ENCODE results near the gene TBC1D22A.
"Not testable (repeated sequence)": the region's sequence is repeated elsewhere in the genome, so short reads cannot be mapped to it uniquely, and the experiment has no call there.

TBC1D22A gene, protein sequence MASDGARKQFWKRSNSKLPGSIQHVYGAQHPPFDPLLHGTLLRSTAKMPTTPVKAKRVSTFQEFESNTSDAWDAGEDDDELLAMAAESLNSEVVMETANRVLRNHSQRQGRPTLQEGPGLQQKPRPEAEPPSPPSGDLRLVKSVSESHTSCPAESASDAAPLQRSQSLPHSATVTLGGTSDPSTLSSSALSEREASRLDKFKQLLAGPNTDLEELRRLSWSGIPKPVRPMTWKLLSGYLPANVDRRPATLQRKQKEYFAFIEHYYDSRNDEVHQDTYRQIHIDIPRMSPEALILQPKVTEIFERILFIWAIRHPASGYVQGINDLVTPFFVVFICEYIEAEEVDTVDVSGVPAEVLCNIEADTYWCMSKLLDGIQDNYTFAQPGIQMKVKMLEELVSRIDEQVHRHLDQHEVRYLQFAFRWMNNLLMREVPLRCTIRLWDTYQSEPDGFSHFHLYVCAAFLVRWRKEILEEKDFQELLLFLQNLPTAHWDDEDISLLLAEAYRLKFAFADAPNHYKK

GRCh38 chr22:46762238-46763050 lies at the start of gene TBC1D22A:
Gene TBC1D22A, plus strand, starts transcription at chr22:46762650. Its CDS starts 137 bp downstream, at chr22:46762787.
- peak; percentile 92 to 95 for DNase-seq

DNA sequence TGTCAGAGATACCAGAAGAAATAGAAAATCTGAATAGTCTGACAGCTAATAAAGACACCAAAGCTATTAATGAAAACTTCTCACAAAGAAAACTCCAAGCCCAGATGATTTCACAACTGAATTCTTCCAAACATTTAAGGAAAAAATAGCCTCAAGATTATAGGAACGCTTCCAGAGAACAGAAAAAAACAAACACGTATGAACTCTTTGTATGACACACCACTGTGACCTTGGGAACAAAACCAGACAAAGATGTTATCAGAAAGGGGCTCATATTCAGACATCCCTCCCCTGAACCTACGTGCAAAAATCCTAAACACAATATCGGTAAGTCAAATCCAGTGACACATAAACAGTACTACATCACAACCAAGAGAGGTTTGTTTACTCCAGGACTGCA lies 47.9 kb upstream of the TBC1D22A start:
- DNase-seq: no peak

- no peak for DNase-seq
Observed at GRCh38 chr22:46719921-46720320, 42.5 kb upstream of the TBC1D22A start.

DNA sequence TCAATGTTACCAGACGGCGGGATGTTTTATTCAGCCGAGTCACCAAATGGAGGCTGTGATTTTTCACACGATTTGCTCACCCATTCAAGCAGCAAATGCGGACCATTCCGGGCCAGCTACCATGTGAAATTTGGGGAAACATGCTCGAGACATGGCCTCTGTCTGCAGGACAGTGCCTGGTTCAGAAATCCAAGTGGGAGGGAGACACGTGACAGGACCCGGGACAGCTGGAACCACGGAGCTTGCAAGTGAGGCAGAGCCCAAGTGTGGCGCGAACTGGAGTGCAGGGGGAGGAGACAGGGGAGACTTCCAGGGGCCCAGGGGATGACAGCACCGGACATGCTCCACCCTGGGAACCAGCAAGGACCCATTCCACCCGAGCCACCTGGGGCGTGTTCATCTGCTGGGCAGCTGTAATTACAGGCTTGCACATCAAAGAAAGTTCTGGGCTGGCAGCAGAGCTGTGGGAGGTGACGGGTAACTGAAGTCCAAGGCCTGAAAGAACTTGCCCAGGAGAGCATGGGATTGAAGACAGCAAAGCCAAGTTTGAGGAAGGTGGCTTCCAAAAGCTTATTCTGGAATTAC lies 40.9 kb upstream of the TBC1D22A start:
- no peak for DNase-seq

GRCh38 chr22:46723882-46724281 lies 38.6 kb upstream of the TBC1D22A start:
- DNase-seq: no peak

GRCh38 chr22:46725096-46725495 lies 37.4 kb upstream of the TBC1D22A start:
- no peak for DNase-seq

GRCh38 chr22:46726066-46726985 lies 36.1 kb upstream of the TBC1D22A start:
- no peak for DNase-seq

DNA sequence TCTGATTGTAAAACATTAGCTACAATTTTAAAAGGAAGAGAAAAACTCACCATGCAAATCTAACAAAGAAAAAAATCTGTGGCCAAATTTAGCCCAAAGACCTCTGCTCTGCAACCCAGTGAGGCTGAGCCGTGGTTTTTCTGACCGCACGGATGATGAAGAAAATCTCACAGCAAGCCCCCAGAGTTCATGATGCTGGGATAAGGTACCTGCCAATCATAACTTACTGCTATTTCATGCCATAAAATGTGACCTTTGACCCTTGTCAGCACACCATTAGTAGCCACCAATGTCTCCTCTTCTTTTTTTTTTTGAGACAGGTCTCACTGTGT lies 35.5 kb upstream of the TBC1D22A start:
- no peak for DNase-seq

DNA sequence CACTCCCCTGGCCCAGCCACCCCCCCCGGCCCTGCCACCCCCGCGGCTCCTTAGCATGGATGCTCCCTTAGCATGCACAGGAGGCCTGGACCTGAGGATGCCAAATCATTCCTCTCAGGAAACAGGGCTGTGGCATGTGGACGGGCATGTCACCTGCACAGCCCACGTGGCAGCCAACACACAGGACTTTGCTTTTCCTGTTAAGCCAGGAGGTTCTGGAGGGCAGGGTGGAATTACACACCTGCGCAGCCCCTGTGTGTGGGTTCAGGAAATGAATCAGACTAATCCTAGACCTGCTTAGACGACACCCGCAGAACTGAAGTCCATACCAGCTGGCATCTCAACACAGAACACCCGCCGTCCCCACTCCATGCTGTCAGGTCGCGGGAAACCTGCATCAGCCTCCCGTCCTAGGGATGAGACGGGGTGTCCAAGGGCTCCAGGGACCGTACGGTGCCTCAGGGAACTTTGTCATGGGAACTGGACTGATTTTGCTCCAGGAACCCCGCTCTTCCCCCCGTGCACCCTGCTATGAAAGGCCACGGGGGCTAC lies 34.6 kb upstream of the TBC1D22A start:
- DNase-seq: no peak

DNA sequence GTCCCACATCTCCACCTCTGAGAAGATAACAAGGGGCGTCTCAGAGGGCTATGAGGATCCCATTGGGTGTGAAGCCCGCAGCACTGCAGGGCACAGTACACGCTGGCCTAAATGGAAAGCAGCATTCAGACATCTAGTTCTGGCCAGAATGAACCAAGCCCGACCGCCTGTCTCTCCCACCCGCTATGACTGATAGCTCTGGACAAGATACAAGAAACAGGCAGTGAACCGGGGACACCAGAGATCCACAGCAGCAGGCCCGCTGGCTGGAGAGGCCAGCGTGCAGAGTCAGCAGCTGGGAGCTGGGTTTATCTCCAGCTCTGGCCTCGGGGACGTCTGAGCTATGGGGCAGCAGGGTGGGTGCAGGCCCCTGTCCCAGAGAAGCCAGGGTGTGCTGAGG lies 34.0 kb upstream of the TBC1D22A start:
- no peak for DNase-seq

GRCh38 chr22:46730568-46731245 lies 31.7 kb upstream of the TBC1D22A start:
- DNase-seq: no peak

GRCh38 chr22:46731246-46732040 lies 31.0 kb upstream of the TBC1D22A start:
- no peak for DNase-seq

DNA sequence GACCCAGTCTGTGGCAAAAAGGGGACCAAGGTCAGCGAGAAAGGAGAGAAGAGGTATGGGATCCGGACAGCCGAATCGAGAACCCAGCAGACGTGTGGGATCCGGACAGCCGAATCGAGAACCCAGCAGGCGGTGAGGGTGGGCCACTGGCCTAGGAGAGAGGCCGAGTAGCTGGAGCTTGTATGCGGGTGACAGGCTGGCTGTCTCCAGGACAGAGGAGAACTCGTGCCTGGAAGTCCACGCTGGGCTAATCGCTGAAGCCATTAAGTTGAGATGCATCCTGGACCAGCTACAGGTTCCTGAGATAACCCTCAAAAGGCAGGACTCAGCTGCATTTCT lies 30.4 kb upstream of the TBC1D22A start:
- DNase-seq: no peak

DNA sequence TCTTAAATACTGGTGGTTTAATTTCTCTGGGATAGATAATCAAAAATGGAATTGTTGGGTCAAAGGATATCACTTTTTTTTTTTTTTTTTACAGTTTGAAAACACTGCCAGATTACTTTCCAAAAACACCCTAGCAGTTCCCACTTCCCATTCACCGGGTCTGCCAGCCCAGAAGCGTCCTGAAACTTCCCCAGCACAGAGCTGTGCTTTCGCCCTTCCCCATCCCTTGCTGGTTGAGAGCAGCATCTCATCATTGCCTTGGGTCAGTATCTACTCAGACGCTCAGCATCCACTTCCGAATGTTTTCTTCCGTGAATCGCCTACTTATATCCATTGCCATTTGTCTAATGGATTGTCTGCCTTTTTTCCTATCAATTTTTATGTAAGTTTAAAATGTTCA lies 29.9 kb upstream of the TBC1D22A start:
- no peak for DNase-seq

GRCh38 chr22:46734213-46734722 lies 28.2 kb upstream of the TBC1D22A start:
- DNase-seq: not testable (repeated sequence)

- peak; percentile 69 to 72 for DNase-seq
Observed at GRCh38 chr22:46734830-46735453, 27.5 kb upstream of the TBC1D22A start.

DNA sequence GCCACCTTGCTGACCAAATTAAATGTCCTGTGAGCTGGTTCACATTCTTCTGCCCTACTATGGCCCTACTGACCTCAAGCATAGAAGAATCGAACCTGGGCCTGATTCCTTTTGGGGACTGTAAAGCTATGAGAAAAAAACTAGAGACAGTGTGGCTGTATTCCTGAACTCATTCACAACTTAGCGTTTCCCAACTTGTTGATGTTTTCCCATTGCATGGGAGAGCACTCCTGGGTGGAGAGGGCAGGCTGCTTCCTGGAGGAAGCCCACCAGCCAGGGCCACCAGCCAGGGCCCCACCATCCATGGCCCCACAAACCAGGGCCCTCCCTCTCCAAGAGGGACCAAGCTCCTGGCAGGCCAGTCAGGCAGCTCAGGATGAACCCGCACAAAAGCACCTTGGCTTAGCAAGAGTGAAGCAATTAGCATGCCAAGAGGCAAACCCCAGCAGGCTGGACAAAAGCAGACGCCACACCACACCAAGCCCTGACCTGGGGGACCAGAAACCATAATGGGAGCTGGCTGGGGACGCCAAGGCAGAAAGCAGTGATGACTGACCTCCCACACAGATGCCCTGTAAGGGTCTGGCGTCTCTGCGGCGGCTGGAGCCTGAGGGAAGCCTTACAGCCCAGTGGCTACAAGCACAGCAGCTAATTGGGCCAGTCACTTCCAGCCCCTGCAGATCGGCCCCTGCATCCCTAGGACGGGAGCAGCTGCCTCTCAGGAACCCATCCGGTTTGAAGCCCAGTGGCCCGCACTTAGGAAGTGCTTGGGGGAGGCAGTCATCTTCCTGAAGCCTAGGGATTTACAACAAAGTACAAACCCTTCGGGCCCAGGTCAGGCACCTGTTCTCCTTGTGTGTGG lies 26.5 kb upstream of the TBC1D22A start:
- DNase-seq: no peak

DNA sequence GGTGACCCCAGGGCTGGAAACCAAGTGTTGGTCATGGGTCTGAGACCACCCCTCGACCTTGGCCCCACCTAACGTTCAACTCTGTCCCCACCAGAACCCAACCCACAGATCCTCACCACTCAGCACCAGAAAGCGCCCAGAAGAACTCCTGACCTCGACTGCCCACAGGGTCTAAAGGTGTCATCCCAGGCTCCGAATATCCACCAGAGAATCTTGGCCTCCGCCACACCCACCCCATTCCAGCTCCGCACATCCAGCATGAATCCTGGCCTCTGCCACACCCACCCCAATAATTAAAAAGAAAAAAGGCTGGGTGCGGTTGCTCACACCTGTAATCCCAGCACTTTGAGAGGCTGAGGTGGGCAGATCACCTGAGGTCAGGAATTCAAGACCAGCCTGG lies 25.7 kb upstream of the TBC1D22A start:
- DNase-seq: no peak

All from CD4-positive, alpha-beta T cell treated with Interferon alpha-2 for 1 hour (primary cell).